Measurements from ENCODE around the gene VWA3A. TPM values are rescaled to one million over a fixed set of nuclear protein-coding genes. Genes with fewer than 3 reads are reported as not detected.
"Not testable (repeated sequence)": the region's sequence is repeated elsewhere in the genome, so short reads cannot be mapped to it uniquely, and the experiment has no call there.

VWA3A gene
- total RNA-seq, 1 experiment from 2014 or later = not detected

DNA sequence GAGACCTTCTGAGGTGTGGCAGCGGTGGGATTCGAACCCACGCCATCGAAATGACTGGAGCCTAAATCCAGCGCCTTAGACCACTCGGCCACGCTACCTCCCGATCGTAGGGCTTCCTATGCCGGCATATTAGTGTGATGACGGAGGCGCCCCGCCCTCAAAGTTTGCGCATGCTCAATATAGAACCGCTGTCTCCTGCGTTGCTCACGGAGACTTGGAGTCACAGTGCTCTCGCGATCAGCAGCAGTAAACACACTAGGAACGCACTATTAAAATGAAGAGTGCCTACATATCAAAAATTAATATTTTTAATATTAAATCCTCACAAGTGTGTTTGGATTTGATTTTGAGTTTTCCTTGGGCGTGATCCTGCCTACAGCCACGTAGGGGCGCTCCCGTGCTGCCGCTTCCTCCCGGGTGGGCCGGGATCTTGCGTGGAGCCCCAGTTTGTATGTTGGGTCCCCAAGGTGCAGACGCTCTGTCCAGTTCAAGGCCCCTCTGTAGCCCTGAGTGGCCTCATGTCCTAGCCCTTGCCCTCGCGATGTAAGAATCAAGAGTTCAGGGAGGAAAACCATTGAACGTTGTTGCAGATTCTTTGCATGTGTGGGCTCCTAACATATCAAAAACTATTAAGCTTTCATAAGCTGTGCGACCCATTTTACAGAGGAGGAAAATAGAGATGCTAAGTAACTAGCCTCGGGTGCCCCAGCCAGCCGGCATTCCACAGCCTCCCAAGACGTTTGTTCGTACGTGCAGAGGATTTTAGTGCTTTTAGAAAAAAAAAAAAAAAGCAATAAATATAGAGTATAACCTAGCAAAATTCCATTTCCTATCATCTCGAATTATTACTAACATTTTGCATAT is 103.6 kb downstream of the VWA3A start:
- no peaks in the 10 kb centered on the region for H3K27me3 ChIP-seq (ENCODE audit: low read length)
- peak; percentile 89 for DNase-seq
- ChIA-PET POLR2A (ENCODE audit: unreplicated experiment) (no interaction called here), CTCF (interaction anchor here (0.7 to 1.8 kb wide), 3 partner anchors 10 to 104 kb away, joined by 5 to 14 read pairs (median 6); partner anchors contain the start of gene EEF2K)
- peak overlapping the region; percentile 65 for H3K9ac ChIP-seq (ENCODE audit: low read length)
- no peak overlapping the region for H3K27ac ChIP-seq (ENCODE audit: low read length)
- H3K9me2 ChIP-seq (replicated peaks; ENCODE audit: low read length) = no peaks in the 10 kb centered on the region
- peak overlapping the region; percentile 83 for H3K4me2 ChIP-seq (ENCODE audit: low read length)
- TF ChIP-seq EZH2phosphoT487 (IDR thresholded peaks at IDR 0.05; ENCODE audit: borderline replicate concordance, low read length) (no peak), EZH2 (IDR thresholded peaks at IDR 0.05; ENCODE audit: low read length, unreplicated experiment) (no peak)
- TF ChIP-seq, protein P1, sequence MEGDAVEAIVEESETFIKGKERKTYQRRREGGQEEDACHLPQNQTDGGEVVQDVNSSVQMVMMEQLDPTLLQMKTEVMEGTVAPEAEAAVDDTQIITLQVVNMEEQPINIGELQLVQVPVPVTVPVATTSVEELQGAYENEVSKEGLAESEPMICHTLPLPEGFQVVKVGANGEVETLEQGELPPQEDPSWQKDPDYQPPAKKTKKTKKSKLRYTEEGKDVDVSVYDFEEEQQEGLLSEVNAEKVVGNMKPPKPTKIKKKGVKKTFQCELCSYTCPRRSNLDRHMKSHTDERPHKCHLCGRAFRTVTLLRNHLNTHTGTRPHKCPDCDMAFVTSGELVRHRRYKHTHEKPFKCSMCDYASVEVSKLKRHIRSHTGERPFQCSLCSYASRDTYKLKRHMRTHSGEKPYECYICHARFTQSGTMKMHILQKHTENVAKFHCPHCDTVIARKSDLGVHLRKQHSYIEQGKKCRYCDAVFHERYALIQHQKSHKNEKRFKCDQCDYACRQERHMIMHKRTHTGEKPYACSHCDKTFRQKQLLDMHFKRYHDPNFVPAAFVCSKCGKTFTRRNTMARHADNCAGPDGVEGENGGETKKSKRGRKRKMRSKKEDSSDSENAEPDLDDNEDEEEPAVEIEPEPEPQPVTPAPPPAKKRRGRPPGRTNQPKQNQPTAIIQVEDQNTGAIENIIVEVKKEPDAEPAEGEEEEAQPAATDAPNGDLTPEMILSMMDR (conservative IDR thresholded peaks at IDR 0.05; ENCODE audit: low read depth, low read length) = peak; percentile 84
- ATAC-seq = peak; percentile 16
- intact Hi-C loops (cut with micrococcal nuclease) = loop anchor here (1.0 kb wide), 1 partner anchor 101 kb away; the partner anchor contains the start of gene POLR3E
- H3K4me1 ChIP-seq (ENCODE audit: insufficient read depth, low read length) = peaks cover 27% of the 10 kb centered on the region
- H3K36me3 ChIP-seq (ENCODE audit: low read depth, low read length) = no peaks in the 10 kb centered on the region
- H3K79me2 ChIP-seq (ENCODE audit: low read length) = no peaks in the 10 kb centered on the region
- peak overlapping the region; percentile 97 for H2AFZ ChIP-seq (ENCODE audit: low read length)
- no peaks in the 10 kb centered on the region for H3F3A ChIP-seq (ENCODE audit: low read length, unreplicated experiment)
- no TSS peak for BruUV-seq (replicated peaks)
- no peaks in the 10 kb centered on the region for H3K9me3 ChIP-seq (ENCODE audit: low read length)
- H4K20me1 ChIP-seq (ENCODE audit: low read length) = no peaks in the 10 kb centered on the region
- H3K4me3 ChIP-seq (ENCODE audit: low read length) = peak overlapping the region; percentile 85

DNA sequence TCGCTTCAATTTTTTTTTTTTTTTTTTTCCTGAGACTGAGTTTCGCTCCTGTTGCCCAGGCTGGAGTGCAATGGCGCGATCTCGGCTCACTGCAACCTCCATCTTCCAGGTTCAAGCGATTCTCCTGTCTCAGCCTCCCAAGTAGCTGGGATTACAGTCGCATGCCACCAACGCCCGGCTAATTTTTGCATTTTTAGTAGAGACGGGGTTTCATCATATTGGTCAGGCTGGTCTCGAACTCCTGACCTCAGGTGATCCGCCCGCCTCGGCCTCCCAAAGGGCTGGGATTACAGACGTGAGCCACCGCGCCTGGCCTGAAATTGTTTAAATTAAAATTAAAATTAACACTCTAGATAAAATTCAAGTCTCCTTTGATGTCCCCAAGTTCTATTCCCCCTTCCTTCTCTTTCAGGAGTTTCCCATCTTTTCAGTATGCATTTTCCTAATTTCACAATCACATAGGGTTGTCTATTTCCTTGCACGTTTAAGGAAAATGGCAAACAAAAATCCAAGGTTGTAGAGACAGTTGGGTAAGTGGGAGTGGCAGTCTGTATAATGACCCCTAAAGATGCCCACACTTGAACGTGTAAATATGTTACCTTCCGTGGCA is 104.3 kb downstream of the VWA3A start:
- Histone ChIP-seq H3K9ac (ENCODE audit: low read length) (peak overlapping the region; percentile 65), H3K4me1 (ENCODE audit: insufficient read depth, low read length) (peaks cover 24% of the 10 kb centered on the region), H3K4me3 (ENCODE audit: low read length) (peak overlapping the region; percentile 85), H3K4me2 (ENCODE audit: low read length) (peak overlapping the region; percentile 83), H2AFZ (ENCODE audit: low read length) (peak overlapping the region; percentile 97)
- ATAC-seq; H3K9me2 ChIP-seq (replicated peaks; ENCODE audit: low read length); H3K27ac ChIP-seq (ENCODE audit: low read length); DNase-seq; H3K79me2 ChIP-seq (ENCODE audit: low read length); H3K27me3 ChIP-seq (ENCODE audit: low read length); H3K9me3 ChIP-seq (ENCODE audit: low read length); POLR2A ChIA-PET (ENCODE audit: unreplicated experiment); H4K20me1 ChIP-seq (ENCODE audit: low read length); H3F3A ChIP-seq (ENCODE audit: low read length, unreplicated experiment); BruUV-seq (replicated peaks); H3K36me3 ChIP-seq (ENCODE audit: low read depth, low read length): not testable (repeated sequence)
- intact Hi-C loops (cut with micrococcal nuclease) = loop anchor here (1.0 kb wide), 1 partner anchor 101 kb away; the partner anchor contains the start of gene POLR3E
- CTCF ChIA-PET = interaction anchor here (0.7 to 1.8 kb wide), 3 partner anchors 10 to 104 kb away, joined by 5 to 14 read pairs (median 6); partner anchors contain the start of gene EEF2K

DNA sequence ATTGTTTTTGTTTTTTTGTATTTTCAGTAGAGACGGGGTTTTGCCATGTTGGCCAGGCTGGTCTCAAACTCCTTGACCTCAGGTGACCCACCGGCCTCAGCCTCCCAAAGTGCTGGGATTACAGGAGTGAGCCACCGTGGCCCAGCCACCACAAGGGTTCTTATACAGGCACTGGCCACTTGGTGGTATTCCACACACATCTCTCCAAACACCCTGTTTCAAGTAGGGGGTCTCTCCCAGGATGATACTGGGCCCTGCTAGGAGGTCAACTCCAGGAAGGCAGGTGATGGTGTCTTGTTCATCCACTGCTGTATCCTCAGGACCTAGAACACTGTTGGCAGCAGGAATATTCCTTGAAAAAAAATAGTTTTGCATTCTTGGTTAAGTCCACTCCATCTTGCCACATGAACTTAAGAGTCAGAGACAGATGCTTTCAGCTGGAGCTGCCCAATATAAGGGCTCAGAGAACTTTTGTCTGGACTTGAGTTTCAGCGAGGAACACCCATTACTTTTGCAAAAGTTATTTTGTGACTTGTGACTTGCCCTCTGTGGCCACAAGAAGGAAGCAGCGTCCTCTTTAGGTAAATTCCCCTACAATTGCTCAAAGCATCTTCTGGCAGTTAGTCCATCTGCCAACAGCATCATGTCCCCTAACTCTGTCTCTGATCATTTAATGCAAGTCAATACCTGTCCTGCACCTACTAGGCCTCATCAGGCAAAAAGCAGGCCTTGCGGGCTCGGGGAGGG is 106.4 kb downstream of the VWA3A start:
- Histone ChIP-seq H3K4me1 (ENCODE audit: insufficient read depth, low read length) (peaks cover 13% of the 10 kb centered on the region), H4K20me1 (ENCODE audit: low read length) (no peaks in the 10 kb centered on the region), H2AFZ (ENCODE audit: low read length) (0 out of 2 replicates have a peak overlapping the region, but pooled peaks have one; percentile 27), H3K79me2 (ENCODE audit: low read length) (no peaks in the 10 kb centered on the region), H3K9ac (ENCODE audit: low read length) (peak overlapping the region; percentile 24; the same call in 1 of the 2 replicates), H3K9me2 (replicated peaks; ENCODE audit: low read length) (no peaks in the 10 kb centered on the region), H3K4me3 (ENCODE audit: low read length) (no peak overlapping the region), H3K27ac (ENCODE audit: low read length) (peak overlapping the region; percentile 61), H3K9me3 (ENCODE audit: low read length) (no peaks in the 10 kb centered on the region), H3K36me3 (ENCODE audit: low read depth, low read length) (no peaks in the 10 kb centered on the region), H3K27me3 (ENCODE audit: low read length) (no peaks in the 10 kb centered on the region), H3K4me2 (ENCODE audit: low read length) (peak overlapping the region; percentile 27; the same call in 1 of the 2 replicates), H3F3A (ENCODE audit: low read length, unreplicated experiment) (no peaks in the 10 kb centered on the region)
- no peak for ATAC-seq
- intact Hi-C loops (cut with micrococcal nuclease) = no loop called here
- POLR2A ChIA-PET (ENCODE audit: unreplicated experiment) = no interaction called here
- CTCF ChIA-PET = no interaction called here
- no peak for DNase-seq
- BruUV-seq (replicated peaks) = no TSS peak
- TF ChIP-seq EZH2 (IDR thresholded peaks at IDR 0.05; ENCODE audit: low read length, unreplicated experiment) (no peak), EZH2phosphoT487 (IDR thresholded peaks at IDR 0.05; ENCODE audit: borderline replicate concordance, low read length) (no peak)
- TF ChIP-seq, protein P1 (conservative IDR thresholded peaks at IDR 0.05; ENCODE audit: low read depth, low read length) = no peak
